ENCODE measurements around the gene TRAIP.
"Not testable (repeated sequence)": the region's sequence is repeated elsewhere in the genome, so short reads cannot be mapped to it uniquely, and the experiment has no call there.

The TRAIP gene, protein sequence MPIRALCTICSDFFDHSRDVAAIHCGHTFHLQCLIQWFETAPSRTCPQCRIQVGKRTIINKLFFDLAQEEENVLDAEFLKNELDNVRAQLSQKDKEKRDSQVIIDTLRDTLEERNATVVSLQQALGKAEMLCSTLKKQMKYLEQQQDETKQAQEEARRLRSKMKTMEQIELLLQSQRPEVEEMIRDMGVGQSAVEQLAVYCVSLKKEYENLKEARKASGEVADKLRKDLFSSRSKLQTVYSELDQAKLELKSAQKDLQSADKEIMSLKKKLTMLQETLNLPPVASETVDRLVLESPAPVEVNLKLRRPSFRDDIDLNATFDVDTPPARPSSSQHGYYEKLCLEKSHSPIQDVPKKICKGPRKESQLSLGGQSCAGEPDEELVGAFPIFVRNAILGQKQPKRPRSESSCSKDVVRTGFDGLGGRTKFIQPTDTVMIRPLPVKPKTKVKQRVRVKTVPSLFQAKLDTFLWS

DNA sequence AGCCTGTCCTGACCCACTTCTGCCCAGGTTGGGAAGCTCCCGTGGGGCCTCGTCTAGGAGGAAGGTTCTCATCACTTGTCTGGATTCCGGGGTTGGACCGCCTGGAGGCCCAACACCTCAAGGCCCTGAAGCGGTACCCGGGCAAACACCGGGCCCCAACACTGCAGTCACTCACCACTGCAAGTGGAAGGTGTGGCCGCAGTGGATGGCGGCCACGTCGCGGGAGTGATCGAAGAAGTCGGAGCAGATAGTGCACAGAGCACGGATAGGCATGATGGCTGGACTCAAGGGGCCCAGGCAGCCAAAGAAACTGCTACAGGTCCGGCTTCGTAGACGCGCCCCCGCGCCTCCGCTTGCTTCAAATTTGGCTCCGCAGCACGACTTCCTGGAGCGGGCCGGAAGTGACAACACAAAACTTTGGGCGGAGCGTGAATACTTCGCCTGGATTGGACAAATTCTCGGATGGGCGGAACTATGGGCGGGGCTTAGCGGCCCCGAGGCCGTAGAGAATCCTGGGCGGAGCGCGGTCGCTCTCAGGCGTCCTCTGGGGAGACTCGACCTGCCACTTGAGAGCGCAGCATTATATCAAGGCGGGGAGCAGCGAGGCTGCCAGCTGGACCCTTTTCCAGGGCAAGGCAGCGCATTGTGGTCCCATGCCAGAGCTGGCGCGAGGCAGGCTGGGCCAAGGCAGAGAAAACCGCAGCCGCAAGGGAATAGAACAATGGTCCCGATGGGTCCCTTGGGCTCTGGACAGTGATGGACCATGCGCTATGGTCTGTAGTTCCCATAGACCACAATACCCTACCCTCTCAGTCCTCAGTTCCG is at the start of gene TRAIP:
TSS of gene TRAIP (minus strand) at position 384 of the 825 bp plus-strand sequence. CDS start at position 273, 111 bp downstream.
- peak; percentile 83 to 88 for DNase-seq (ENCODE audit: low read depth in 2 of 2)

DNA sequence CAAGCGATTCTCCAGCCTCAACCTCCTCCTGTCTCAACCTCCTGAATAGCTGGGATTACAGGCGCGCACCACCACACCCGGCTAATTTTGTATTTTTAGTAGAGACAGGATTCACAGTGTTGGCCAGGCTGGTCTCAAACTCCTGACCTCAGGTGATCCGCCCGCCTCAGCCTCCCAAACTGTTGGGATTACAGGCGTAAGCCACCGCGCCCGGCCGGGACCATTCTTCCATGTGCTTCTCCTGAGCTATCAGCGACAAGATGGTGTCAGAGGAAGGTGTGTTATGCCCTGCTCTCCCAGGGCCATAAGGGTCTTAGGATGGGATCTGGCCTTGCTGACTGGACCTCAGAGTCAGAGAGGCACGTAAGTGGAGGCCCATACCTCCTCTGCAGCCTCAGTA is 48.1 kb upstream of the TRAIP start:
- not testable (repeated sequence) for DNase-seq (ENCODE audit: low read depth in 2 of 2)

DNA sequence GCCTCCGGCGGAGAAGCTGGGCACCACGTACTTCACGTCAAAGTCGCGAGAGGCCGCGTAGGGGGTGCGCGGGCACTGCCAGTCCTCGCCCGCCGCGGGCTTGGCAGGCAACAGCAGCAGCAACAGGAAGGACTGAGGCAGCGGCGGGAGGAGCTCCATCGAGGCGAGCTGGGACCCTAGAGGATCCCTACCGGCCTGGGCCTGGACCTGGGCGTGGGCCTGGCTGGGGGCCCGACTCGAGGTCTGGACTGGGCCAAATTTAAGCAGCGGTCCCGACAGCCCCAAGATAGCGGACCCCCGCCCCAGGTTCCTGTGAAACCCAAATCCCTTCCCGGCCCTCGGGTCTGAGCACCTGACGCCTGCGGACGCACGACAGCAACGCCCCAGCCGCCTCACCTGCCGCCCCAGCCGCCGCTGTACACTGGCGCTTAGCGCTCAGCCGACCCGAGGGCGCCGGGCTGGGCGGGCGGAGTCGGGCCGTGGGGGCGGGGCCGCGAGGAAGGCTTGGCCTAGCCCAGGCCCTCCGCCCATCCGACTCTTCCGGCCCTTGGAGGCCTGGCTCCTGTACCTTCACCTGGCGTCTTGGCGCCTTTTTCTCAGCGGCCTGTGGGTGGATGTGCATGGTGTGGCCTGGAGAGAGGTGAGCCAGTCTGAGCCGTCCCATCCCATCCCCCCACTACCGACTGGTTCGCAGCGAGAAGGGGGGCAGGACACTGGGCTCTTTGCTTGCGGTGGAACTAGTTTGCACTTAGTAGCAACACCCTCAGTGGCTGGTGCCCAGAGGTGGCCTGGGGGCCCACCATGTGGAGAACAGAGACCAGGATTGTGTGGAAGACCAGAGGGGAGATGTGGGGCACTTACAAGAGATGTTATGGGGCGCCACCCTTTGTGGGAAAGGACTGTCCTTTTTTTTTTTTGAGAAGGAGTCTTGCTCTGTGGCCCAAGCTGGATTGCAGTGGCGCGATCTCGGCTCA is 47.4 kb upstream of the TRAIP start, which contains the start of gene MST1R:
TSS of gene MST1R (minus strand) at position 423 of the 974 bp plus-strand sequence. CDS start at position 159, 264 bp downstream.
- peak; percentile 77 to 79 for DNase-seq (ENCODE audit: low read depth in 2 of 2)

DNA sequence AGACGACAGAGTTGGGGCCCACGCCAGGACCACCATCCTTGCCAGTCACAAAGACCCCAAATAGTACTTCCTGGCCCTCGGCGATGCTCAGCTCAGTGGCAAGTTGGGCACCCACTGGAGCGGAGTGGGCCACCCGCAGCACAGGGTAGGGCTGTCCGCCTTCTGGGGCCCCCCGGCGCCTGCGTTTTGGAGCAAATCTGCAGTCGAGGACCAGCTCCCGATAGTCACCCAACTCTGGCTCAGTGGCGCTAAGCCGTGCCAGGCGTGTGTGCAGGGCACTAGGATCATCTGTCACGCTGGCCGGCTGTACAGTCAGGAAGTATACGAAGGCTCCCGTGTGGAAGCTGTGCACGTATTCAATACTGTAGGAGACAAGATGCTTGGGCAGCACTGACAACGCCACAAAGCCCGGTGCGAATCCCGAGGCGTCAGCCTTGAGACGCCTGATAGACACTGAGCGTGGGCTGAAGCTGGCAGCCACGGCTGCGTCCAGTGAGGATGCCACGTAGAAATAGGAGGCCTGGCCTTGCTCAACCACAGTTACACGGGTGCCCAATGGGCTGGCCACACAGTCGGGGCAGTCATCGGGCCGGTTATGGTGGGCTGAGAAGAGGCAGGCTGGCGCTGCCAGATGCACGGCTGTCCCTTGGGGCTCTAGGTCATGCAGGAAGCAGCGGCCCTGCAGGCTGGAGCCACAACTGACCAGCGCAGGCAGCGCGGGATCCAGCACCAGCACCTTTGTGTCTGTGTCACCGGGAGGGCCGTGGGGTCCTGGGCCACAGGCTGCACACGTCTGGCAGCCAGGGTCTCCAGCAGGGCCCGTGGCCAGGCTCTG is 46.4 kb upstream of the TRAIP start:
- DNase-seq (ENCODE audit: low read depth in 2 of 2), result no peak

DNA sequence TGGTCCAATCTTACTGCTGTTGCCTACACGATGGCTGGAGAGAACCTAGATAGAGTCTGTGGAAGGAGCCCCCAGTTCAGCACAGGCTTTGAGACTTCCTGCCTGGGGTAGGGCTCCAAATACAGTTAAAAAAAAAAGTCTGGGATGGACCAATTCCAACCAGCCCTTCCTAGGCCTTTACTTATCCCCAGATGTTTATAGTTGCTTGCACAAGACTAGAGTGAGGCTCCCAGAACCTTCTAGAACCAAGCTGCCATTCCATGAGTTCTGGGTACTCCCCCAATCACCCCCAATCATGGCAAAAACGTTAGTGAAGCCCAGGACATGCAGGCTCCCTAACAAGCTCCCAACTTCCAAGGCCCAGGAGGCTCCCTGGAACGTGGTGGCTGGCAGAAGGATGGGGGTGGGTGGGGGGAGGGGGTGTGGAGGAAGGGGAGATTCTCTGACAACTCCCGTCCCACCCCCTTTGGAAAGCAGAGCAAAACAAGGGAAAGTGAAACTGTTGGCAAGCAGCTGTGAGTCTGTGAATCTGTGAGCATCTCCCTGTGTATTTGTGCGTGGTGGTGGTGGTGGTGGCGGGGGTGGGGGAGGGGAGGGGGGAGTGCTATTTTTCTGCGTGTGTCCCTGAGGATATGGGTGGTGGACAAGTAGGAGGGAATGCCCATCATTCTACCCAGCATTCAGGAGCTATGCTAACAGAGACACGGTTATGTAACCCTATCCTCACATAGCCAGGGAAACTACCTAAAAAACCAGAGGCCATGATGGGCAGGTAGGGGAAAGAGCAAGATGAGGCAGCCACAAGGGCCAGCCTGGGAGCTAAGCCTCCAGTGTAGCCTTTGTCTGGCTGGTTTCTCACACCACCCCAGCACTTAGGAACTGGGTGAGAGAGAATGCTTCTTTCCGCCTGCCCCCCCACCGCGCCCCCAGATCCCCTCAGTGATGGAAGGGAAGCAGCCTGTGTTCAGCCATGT is 45.3 kb upstream of the TRAIP start:
- DNase-seq (ENCODE audit: low read depth in 2 of 2), result no peak

DNA sequence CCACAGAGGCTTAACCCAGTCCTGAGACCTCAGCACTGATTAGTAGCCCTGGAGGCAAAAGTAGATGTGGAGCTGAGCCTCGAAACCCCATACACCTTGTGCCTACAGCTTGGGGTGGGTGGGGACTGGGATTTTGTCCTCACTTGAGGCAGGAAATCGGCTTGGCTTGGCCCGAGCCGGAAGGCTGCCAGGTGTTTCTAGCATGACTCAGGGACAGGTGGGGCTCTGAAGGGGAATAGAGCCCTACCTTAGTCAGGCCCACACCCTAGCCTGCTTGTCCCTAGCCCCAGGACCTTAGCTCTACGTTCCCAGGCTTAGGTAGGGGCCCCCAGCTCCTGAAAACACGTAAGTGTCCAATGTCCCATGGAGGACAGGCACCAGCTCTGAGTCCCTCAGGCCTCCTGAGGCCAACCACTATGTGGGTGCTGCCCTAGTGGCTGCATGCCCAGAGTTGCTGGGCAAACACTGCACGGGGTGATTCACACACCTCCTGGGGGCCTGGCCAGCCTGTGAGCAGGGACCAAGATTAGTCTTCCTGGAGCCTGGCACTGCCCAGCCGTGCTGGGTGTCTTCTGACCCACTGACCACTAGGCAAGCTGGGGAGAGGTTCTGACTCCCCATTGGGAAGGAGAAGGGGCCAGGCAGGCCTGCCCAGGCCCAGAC is 44.3 kb upstream of the TRAIP start:
- no peak for DNase-seq (ENCODE audit: low read depth in 2 of 2)

DNA sequence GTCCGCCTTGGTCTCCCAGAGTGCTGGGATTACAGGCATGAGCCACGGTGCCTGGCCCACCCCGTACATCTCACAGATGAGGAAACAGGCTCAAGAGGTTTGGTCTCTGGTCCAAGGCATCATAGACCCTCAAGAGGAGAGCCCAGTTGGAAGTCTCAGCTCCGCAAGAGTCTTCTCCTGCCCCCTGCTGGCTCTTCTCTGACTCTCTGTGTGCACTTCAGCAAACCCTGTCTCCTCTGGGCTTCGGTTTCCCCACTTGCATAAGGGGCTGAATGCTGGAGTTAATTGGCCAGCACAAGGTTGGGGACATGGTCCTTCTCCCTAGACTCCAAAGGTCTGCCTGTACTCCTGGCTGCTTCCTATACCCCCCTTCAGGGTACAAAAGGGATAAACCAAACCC is 43.5 kb upstream of the TRAIP start:
- DNase-seq (ENCODE audit: low read depth in 2 of 2), result no peak

DNA sequence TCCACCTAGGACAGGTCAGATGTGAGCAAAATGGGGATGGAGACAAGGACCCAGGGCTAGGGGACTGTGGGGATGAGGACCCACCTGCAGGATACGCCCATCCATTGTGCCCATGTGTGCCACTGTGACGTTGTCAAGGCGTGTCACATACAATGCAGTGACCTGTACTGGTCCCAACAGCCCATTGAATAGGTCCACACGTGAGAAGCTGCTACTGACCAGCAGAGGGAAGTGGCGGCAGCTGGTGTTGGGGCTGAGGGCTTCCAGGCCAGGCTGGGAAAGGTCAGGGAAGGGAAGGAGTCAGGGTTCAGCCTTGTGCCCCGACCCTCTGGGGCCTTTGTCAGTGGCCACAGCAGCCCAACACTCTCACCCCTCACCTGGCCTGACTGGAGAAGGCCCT is 42.6 kb upstream of the TRAIP start:
- DNase-seq (ENCODE audit: low read depth in 2 of 2), result no peak

DNA sequence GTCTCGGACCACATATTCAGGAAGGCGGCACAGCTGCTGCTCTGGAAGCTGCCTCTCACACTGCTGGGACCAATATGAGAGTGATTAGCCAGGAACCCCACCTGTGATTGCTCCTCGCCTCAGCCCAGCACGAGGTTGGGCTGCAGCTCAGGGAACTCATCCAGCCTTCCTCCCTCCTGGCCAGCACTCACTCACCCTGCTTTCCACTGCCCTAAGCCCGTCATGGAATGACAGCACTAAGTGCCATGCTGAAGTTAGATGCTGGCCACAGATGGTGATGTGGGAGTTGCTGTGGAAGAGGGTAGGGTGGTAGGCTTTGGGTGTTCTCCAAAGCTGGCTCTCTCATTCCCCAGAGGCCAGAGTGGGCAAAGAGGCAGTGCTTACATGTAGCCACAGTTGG is 40.0 kb upstream of the TRAIP start:
- DNase-seq (ENCODE audit: low read depth in 2 of 2), result no peak

DNA sequence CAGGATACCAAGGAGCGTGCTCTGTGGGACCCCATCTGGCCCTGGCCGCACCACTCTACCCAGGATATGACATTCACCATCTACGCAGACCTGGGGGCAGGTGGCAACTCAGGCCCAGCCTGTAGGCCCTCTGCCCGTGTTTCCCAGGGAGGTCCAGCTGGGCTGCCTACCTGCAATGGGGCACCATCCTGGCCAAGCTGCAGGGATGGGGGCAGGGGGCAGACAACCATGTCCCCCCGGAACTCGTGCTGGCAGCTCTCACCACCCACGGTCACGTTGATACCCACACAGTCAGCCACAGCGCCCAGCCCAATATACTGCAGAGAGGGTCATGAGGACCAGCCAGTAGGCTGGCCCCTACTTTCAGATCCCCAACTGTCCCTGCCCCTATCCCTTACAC is 39.4 kb upstream of the TRAIP start:
- DNase-seq (ENCODE audit: low read depth in 2 of 2), result no peak

DNA sequence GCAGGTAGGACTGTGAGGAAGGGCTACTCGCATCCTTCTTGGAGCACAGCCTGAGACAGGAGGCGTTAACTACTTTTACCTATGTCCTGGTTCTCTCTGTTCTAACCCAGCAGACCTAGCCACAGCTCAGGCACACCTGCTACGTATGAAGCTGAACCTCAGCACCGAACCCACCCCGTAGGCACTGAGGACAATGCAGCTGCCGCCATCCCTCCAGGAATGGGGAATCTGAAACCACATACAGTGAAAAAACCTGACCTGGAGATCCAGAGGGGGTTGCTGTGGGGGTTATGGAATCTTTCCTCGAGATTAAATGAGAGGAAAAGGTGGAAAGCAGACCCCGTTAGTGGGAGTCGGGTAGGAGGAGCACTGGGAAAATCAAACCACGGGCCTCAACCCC is 32.9 kb upstream of the TRAIP start:
- DNase-seq (ENCODE audit: low read depth in 2 of 2), result no peak

DNA sequence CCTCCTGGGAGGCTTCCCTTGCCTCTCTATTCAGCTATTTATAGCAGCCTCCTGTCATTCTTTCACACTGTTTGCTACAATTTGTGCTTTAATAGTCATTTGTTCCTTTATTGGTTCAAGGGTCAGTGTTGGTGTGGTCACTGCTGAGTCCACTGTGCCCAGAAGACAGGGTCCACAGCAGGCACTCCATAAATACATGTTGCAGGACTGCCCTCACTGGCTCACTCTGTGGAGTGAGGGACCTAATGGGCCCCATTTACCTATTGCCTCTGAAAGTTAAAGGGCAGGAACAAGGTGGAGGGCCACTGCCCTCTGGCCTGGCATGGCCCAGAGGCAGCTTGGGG is 30.5 kb upstream of the TRAIP start:
- no peak for DNase-seq (ENCODE audit: low read depth in 2 of 2)

DNA sequence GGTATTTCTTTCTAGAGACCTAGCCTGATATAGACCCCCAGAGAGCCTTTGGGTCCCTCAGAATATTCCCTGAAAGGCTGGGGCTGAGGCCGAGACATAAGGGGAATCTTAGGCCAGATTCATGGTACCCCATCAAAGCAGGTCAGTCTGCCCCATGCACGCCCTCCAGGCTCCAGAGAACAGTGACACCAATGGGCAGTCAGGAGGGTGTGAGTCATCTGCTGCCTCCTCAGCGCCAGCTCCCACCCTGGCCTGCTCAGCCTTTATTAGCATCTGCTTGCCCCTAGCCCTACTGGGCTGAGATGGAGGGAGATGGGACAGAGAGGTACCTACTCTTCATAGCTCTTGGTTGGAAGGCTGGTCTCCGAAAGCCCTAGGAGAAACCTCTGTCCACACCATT is 27.6 kb upstream of the TRAIP start:
- no peak for DNase-seq (ENCODE audit: low read depth in 2 of 2)

DNA sequence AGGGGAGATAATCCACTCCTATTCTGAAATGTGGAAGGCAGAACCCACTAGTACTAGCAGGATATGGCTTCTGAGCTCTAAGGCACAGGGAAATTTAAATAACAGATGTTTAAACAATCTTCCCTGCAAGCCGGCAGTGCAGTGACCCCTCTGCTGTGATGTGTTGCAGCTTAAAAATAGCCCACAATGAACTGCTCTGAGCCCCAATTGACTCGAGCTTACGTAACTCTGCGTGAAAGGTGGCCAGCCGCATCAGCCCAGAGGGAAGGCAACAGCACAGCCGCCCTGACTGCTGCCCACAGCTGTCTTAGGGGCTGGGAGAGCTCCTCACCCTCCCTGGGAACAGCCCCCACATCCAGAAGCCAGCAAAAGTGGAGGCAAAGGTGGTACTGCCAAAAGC is 25.8 kb upstream of the TRAIP start:
- no peak for DNase-seq (ENCODE audit: low read depth in 2 of 2)

DNA sequence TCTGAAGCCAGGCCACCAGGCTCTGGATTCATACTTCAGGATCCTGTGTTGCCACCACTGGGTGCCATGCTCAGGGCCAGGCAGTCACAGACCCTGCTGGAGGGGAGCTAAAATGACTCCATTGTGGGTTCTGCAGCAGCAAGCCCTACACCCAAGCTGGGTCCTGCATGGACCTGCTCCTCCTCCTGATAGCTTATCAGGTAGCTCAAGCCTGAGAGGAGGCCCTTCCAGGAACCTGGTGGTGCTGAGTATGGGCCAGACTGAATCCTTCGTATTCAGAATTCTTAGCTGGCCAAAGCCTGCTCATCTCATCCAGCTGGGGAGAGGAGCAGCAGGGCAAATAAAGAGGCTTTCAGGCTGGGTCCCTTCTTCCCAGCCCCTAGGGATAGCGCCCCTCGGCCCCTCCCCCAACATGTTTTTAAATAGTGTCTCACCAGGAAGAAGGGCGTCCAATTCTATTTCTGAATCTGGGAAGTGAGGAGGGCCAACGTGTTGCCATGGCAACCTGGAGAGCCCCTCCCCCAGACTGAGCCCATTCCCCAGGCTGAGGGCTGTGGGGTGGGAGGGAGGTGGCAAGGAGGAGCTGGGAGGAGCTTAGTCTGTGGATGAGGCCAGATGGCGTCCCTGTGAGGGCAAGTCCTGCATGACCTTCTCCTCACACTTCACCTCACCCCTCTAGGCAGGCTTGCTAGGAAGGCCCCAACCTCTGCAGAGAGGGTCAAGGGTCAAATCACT is 24.4 kb upstream of the TRAIP start:
- no peak for DNase-seq (ENCODE audit: low read depth in 2 of 2)

DNA sequence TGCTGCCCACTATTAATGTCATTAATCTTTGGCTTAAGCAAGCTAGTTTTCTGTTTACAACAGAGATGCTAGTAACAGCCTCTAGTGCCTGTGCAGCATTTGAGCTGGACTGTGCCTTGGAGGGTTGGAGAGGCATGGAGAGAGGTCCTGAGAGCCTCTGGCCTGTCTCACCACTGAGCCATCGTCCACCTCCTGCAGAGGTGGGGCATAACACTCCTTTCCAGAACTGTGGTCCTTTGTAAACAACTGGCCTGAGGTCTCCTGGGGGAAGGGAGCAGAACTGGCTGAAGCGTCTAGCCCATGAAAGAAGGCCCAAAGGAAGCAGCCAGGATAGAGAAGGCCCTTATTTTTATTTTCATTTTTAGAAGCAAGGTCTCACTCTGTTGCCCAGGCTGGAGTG is 23.4 kb upstream of the TRAIP start:
- no peak for DNase-seq (ENCODE audit: low read depth in 2 of 2)

DNA sequence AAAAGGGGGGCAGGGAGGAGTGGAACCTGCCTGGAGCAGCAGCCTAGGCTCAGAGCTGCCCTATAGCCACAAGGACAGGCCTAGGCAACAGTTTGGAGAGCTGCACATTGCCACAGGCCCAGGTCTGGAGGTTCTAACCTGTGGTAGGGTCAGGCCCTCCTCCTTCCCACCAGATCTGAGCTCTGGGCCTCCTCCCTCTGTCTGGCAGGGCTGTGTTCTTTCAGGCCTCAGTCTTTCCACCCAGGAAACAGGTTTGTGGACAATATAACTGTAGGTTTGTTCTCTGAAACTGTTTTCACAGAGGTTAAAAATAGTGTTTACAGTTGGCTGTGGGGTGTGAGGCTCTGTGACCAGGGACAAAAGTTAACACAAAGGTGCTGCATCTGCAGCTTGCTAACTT is 22.3 kb upstream of the TRAIP start:
- DNase-seq (ENCODE audit: low read depth in 2 of 2), result no peak

DNA sequence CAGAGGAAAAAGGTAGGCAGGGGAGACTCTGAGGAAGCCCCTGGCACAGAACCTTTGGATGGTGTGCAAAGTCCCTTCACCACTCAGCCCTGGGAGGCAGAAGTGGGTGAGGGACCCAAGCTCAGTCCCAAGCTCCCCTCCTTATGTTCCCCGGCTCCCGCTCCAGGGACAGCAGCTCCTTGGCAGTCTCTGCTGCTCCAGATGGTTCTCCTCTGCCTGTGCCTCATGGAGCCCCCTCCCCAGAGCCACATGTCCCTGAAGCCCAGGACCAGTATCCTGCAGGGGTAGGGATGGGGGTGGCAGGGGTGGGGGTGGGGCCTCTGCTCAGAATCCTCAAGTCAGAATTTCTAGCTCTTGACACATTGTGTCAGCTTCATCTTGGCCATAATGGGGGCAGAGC is 21.4 kb upstream of the TRAIP start:
- no peak for DNase-seq (ENCODE audit: low read depth in 2 of 2)
